Measurements from ENCODE around the gene CCP110.

CCP110 gene

GRCh38 chr16:19499481-19499880 is 24.3 kb upstream of the CCP110 start:
- H3K27me3 ChIP-seq (ENCODE audit: insufficient read depth, low read length) = no peaks in the 10 kb centered on the region
- no peak overlapping the region for H3K4me3 ChIP-seq (ENCODE audit: low read depth, low read length, poor library complexity, severe bottlenecking)
- no peak for TF ChIP-seq CTCF (IDR thresholded peaks at IDR 0.05; ENCODE audit: low read length)
- no peaks in the 10 kb centered on the region for H3K9me2 ChIP-seq (ENCODE audit: low read depth, low read length)
- no peak overlapping the region for H3K4me2 ChIP-seq (ENCODE audit: low read length)
- no peaks in the 10 kb centered on the region for H3K9me3 ChIP-seq (ENCODE audit: low read length)
- no peaks in the 10 kb centered on the region for H3K79me2 ChIP-seq (ENCODE audit: insufficient read depth, low read length)
- no peaks in the 10 kb centered on the region for H3F3A ChIP-seq (ENCODE audit: insufficient read depth, low read length)
- no peak overlapping the region for H2AFZ ChIP-seq (ENCODE audit: low read length)
- H3K27ac ChIP-seq (ENCODE audit: low read depth, low read length, poor library complexity, severe bottlenecking) = no peak overlapping the region
- H3K9ac ChIP-seq (ENCODE audit: low read length) = no peak overlapping the region
- H3K4me1 ChIP-seq (ENCODE audit: insufficient read depth, low read length, severe bottlenecking) = no peaks in the 10 kb centered on the region
- H3K36me3 ChIP-seq (ENCODE audit: insufficient read depth, low read length) = peaks cover 46% of the 10 kb centered on the region
- H4K20me1 ChIP-seq (ENCODE audit: insufficient read depth, low read length) = no peaks in the 10 kb centered on the region

- Histone ChIP-seq H3K9ac (ENCODE audit: low read length) (no peak overlapping the region), H3K9me2 (ENCODE audit: low read depth, low read length) (no peaks in the 10 kb centered on the region), H3K27ac (ENCODE audit: low read depth, low read length, poor library complexity, severe bottlenecking) (no peak overlapping the region), H3K27me3 (ENCODE audit: insufficient read depth, low read length) (no peaks in the 10 kb centered on the region), H3K79me2 (ENCODE audit: insufficient read depth, low read length) (no peaks in the 10 kb centered on the region), H3K4me1 (ENCODE audit: insufficient read depth, low read length, severe bottlenecking) (no peaks in the 10 kb centered on the region), H4K20me1 (ENCODE audit: insufficient read depth, low read length) (no peaks in the 10 kb centered on the region), H3K36me3 (ENCODE audit: insufficient read depth, low read length) (peaks cover 69% of the 10 kb centered on the region), H3K4me2 (ENCODE audit: low read length) (no peak overlapping the region), H2AFZ (ENCODE audit: low read length) (no peak overlapping the region), H3K9me3 (ENCODE audit: low read length) (no peaks in the 10 kb centered on the region), H3F3A (ENCODE audit: insufficient read depth, low read length) (no peaks in the 10 kb centered on the region), H3K4me3 (ENCODE audit: low read depth, low read length, poor library complexity, severe bottlenecking) (no peak overlapping the region)
- TF ChIP-seq EZH2 (IDR thresholded peaks at IDR 0.05; ENCODE audit: borderline replicate concordance, low read length) (no peak), CTCF (IDR thresholded peaks at IDR 0.05; ENCODE audit: low read length) (peak; percentile 79)
Observed at GRCh38 chr16:19502395-19503131, 21.2 kb upstream of the CCP110 start.

- H3K36me3 ChIP-seq (ENCODE audit: insufficient read depth, low read length) = peaks cover 79% of the 10 kb centered on the region
Observed at GRCh38 chr16:19503461-19504075, 20.2 kb upstream of the CCP110 start.

More at GRCh38 chr16:19503461-19504075, 20.2 kb upstream of the CCP110 start:
- no peak overlapping the region for H2AFZ ChIP-seq (ENCODE audit: low read length)
- no peak overlapping the region for H3K4me3 ChIP-seq (ENCODE audit: low read depth, low read length, poor library complexity, severe bottlenecking)
- H3K9me2 ChIP-seq (ENCODE audit: low read depth, low read length) = no peaks in the 10 kb centered on the region
- no peak overlapping the region for H3K9ac ChIP-seq (ENCODE audit: low read length)
- no peaks in the 10 kb centered on the region for H3K79me2 ChIP-seq (ENCODE audit: insufficient read depth, low read length)
- no peak for TF ChIP-seq CTCF (IDR thresholded peaks at IDR 0.05; ENCODE audit: low read length)
- no peak for TF ChIP-seq EZH2 (IDR thresholded peaks at IDR 0.05; ENCODE audit: borderline replicate concordance, low read length)
- no peak overlapping the region for H3K4me2 ChIP-seq (ENCODE audit: low read length)
- no peak overlapping the region for H3K27ac ChIP-seq (ENCODE audit: low read depth, low read length, poor library complexity, severe bottlenecking)
- no peaks in the 10 kb centered on the region for H3K4me1 ChIP-seq (ENCODE audit: insufficient read depth, low read length, severe bottlenecking)
- no peaks in the 10 kb centered on the region for H3F3A ChIP-seq (ENCODE audit: insufficient read depth, low read length)
- no peaks in the 10 kb centered on the region for H3K9me3 ChIP-seq (ENCODE audit: low read length)
- H3K27me3 ChIP-seq (ENCODE audit: insufficient read depth, low read length) = no peaks in the 10 kb centered on the region
- no peaks in the 10 kb centered on the region for H4K20me1 ChIP-seq (ENCODE audit: insufficient read depth, low read length)
